ENCODE results near the gene EZH1.

Gene EZH1

GRCh38 chr17:42767512-42767911, 22.7 kb upstream of the EZH1 start:
- Histone ChIP-seq H3K4me1 (ENCODE audit: control insufficient read depth, insufficient read depth, low read length) (peaks cover 25% of the 10 kb centered on the region), H3K9me3 (ENCODE audit: control insufficient read depth, low read length) (no peaks in the 10 kb centered on the region), H3K27me3 (replicated peaks; ENCODE audit: control insufficient read depth, insufficient read depth, low read length) (no peaks in the 10 kb centered on the region), H3K4me3 (ENCODE audit: low read length) (no peak overlapping the region), H3K9ac (ENCODE audit: low read length) (no peak overlapping the region), H3K36me3 (ENCODE audit: control insufficient read depth, insufficient read depth, low read length, severe bottlenecking) (no peaks in the 10 kb centered on the region)
- DNase-seq (ENCODE audit: low read depth): no peak

GRCh38 chr17:42766124-42766523, 21.3 kb upstream of the EZH1 start:
- DNase-seq (ENCODE audit: low read depth): no peak
- H3K4me1 ChIP-seq (ENCODE audit: control insufficient read depth, insufficient read depth, low read length): peaks cover 33% of the 10 kb centered on the region
- no peak overlapping the region for H3K4me3 ChIP-seq (ENCODE audit: low read length)
- H3K27me3 ChIP-seq (replicated peaks; ENCODE audit: control insufficient read depth, insufficient read depth, low read length): no peaks in the 10 kb centered on the region
- H3K9me3 ChIP-seq (ENCODE audit: control insufficient read depth, low read length): no peaks in the 10 kb centered on the region
- no peaks in the 10 kb centered on the region for H3K36me3 ChIP-seq (ENCODE audit: control insufficient read depth, insufficient read depth, low read length, severe bottlenecking)
- H3K9ac ChIP-seq (ENCODE audit: low read length): no peak overlapping the region

- H3K9ac ChIP-seq (ENCODE audit: low read length): peak overlapping the region; percentile 79
- no peaks in the 10 kb centered on the region for H3K9me3 ChIP-seq (ENCODE audit: control insufficient read depth, low read length)
- H3K4me1 ChIP-seq (ENCODE audit: control insufficient read depth, insufficient read depth, low read length): peaks cover 23% of the 10 kb centered on the region
- no peak for DNase-seq (ENCODE audit: low read depth)
- peak overlapping the region; percentile 72 for H3K4me3 ChIP-seq (ENCODE audit: low read length)
- no peaks in the 10 kb centered on the region for H3K36me3 ChIP-seq (ENCODE audit: control insufficient read depth, insufficient read depth, low read length, severe bottlenecking)
- H3K27me3 ChIP-seq (replicated peaks; ENCODE audit: control insufficient read depth, insufficient read depth, low read length): no peaks in the 10 kb centered on the region
Observed at GRCh38 chr17:42761638-42762037, 16.8 kb upstream of the EZH1 start.

- DNase-seq (ENCODE audit: low read depth): peak; percentile 62
- Histone ChIP-seq H3K9me3 (ENCODE audit: control insufficient read depth, low read length) (no peaks in the 10 kb centered on the region), H3K4me3 (ENCODE audit: low read length) (peak within 1 kb of the TSS; percentile 72), H3K36me3 (ENCODE audit: control insufficient read depth, insufficient read depth, low read length, severe bottlenecking) (no peaks in the 10 kb centered on the region), H3K4me1 (ENCODE audit: control insufficient read depth, insufficient read depth, low read length) (peaks cover 19% of the 10 kb centered on the region), H3K27me3 (replicated peaks; ENCODE audit: control insufficient read depth, insufficient read depth, low read length) (no peaks in the 10 kb centered on the region), H3K9ac (ENCODE audit: low read length) (peak within 1 kb of the TSS; percentile 79)
Observed at GRCh38 chr17:42760652-42761581, 16.1 kb upstream of the EZH1 start, which contains the start of gene RAMP2. RAMP2 (plus strand) TSS chr17:42761227; CDS start chr17:42761262, 35 bp downstream.

- H3K4me1 ChIP-seq (ENCODE audit: control insufficient read depth, insufficient read depth, low read length): peaks cover 21% of the 10 kb centered on the region
- no peaks in the 10 kb centered on the region for H3K36me3 ChIP-seq (ENCODE audit: control insufficient read depth, insufficient read depth, low read length, severe bottlenecking)
- no peaks in the 10 kb centered on the region for H3K9me3 ChIP-seq (ENCODE audit: control insufficient read depth, low read length)
- H3K27me3 ChIP-seq (replicated peaks; ENCODE audit: control insufficient read depth, insufficient read depth, low read length): no peaks in the 10 kb centered on the region
- DNase-seq (ENCODE audit: low read depth): no peak
- peak overlapping the region; percentile 79 for H3K9ac ChIP-seq (ENCODE audit: low read length)
- H3K4me3 ChIP-seq (ENCODE audit: low read length): peak overlapping the region; percentile 72
Observed at GRCh38 chr17:42759982-42760651, 15.3 kb upstream of the EZH1 start.

- Histone ChIP-seq H3K9me3 (ENCODE audit: control insufficient read depth, low read length) (no peaks in the 10 kb centered on the region), H3K36me3 (ENCODE audit: control insufficient read depth, insufficient read depth, low read length, severe bottlenecking) (no peaks in the 10 kb centered on the region), H3K4me3 (ENCODE audit: low read length) (no peak overlapping the region), H3K27me3 (replicated peaks; ENCODE audit: control insufficient read depth, insufficient read depth, low read length) (no peaks in the 10 kb centered on the region), H3K4me1 (ENCODE audit: control insufficient read depth, insufficient read depth, low read length) (peaks cover 32% of the 10 kb centered on the region), H3K9ac (ENCODE audit: low read length) (peak overlapping the region; percentile 40)
- DNase-seq (ENCODE audit: low read depth): no peak
Observed at GRCh38 chr17:42754782-42755181, 9.9 kb upstream of the EZH1 start.

GRCh38 chr17:42751628-42752027, 6.8 kb upstream of the EZH1 start:
- no peak for DNase-seq (ENCODE audit: low read depth)
- Histone ChIP-seq H3K4me3 (ENCODE audit: low read length) (no peak overlapping the region), H3K36me3 (ENCODE audit: control insufficient read depth, insufficient read depth, low read length, severe bottlenecking) (no peaks in the 10 kb centered on the region), H3K9me3 (ENCODE audit: control insufficient read depth, low read length) (no peaks in the 10 kb centered on the region), H3K4me1 (ENCODE audit: control insufficient read depth, insufficient read depth, low read length) (peaks cover 55% of the 10 kb centered on the region), H3K27me3 (replicated peaks; ENCODE audit: control insufficient read depth, insufficient read depth, low read length) (no peaks in the 10 kb centered on the region), H3K9ac (ENCODE audit: low read length) (peak overlapping the region; percentile 39)

- Histone ChIP-seq H3K9ac (ENCODE audit: low read length) (peak overlapping the region; percentile 39), H3K27me3 (replicated peaks; ENCODE audit: control insufficient read depth, insufficient read depth, low read length) (no peaks in the 10 kb centered on the region), H3K4me1 (ENCODE audit: control insufficient read depth, insufficient read depth, low read length) (peaks cover 55% of the 10 kb centered on the region), H3K9me3 (ENCODE audit: control insufficient read depth, low read length) (no peaks in the 10 kb centered on the region), H3K36me3 (ENCODE audit: control insufficient read depth, insufficient read depth, low read length, severe bottlenecking) (no peaks in the 10 kb centered on the region), H3K4me3 (ENCODE audit: low read length) (no peak overlapping the region)
- DNase-seq (ENCODE audit: low read depth): no peak
Observed at GRCh38 chr17:42750739-42751344, 6.0 kb upstream of the EZH1 start.

GRCh38 chr17:42748908-42749798, 4.3 kb upstream of the EZH1 start:
- Histone ChIP-seq H3K4me1 (ENCODE audit: control insufficient read depth, insufficient read depth, low read length) (peaks cover 48% of the 10 kb centered on the region), H3K9ac (ENCODE audit: low read length) (peak overlapping the region; percentile 74), H3K9me3 (ENCODE audit: control insufficient read depth, low read length) (no peaks in the 10 kb centered on the region), H3K27me3 (replicated peaks; ENCODE audit: control insufficient read depth, insufficient read depth, low read length) (no peaks in the 10 kb centered on the region), H3K36me3 (ENCODE audit: control insufficient read depth, insufficient read depth, low read length, severe bottlenecking) (no peaks in the 10 kb centered on the region), H3K4me3 (ENCODE audit: low read length) (peak overlapping the region; percentile 27)
- DNase-seq (ENCODE audit: low read depth): peak; percentile 63

GRCh38 chr17:42748202-42748907, 3.5 kb upstream of the EZH1 start:
- no peaks in the 10 kb centered on the region for H3K27me3 ChIP-seq (replicated peaks; ENCODE audit: control insufficient read depth, insufficient read depth, low read length)
- DNase-seq (ENCODE audit: low read depth): no peak

More at GRCh38 chr17:42748202-42748907, 3.5 kb upstream of the EZH1 start:
- Histone ChIP-seq H3K36me3 (ENCODE audit: control insufficient read depth, insufficient read depth, low read length, severe bottlenecking) (no peaks in the 10 kb centered on the region), H3K9me3 (ENCODE audit: control insufficient read depth, low read length) (no peaks in the 10 kb centered on the region), H3K4me1 (ENCODE audit: control insufficient read depth, insufficient read depth, low read length) (peaks cover 56% of the 10 kb centered on the region), H3K9ac (ENCODE audit: low read length) (peak overlapping the region; percentile 74), H3K4me3 (ENCODE audit: low read length) (peak overlapping the region; percentile 27)

Data from adipocyte (in vitro differentiated cells).